Neural progenitor cell (in vitro differentiated cells): ENCODE results near the gene KLK8.

Source experiments
- EZH2 ChIP-seq: fragments of 200-600 bp; sonication (generic); IDR thresholded peaks from 2 replicates; pipeline ENCODE4 v1.6.1; 2017; ENCODE audit warnings: antibody characterized with exemption, mild to moderate bottlenecking, moderate library complexity
- TF ChIP-seq, protein P1 (sequence below): fragments of 200-600 bp; sonication (generic); IDR thresholded peaks from 2 replicates; pipeline ENCODE4 v1.5.1; 2017; ENCODE audit warnings: antibody characterized with exemption, mild to moderate bottlenecking

DNA sequence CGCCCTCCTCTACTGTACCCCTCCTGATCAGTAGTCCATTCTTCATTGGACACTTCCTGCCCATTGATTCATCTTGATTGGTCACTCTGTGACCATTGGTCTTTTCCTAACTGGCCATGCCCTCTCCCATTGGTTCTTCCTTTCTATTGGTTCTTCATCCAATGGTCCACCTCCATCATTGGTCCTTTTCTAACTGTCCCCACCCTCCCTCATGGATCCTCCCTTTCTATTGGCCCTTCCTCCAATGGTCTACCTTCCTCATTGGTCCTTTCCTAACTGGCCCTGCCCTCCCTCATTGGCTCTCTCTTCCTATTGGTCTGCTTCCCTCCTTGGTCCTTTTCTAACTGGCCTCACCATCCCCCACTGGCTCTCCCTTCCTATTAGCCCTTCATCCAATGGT, 39.2 kb downstream of the KLK8 start:
- TF ChIP-seq, protein P1, sequence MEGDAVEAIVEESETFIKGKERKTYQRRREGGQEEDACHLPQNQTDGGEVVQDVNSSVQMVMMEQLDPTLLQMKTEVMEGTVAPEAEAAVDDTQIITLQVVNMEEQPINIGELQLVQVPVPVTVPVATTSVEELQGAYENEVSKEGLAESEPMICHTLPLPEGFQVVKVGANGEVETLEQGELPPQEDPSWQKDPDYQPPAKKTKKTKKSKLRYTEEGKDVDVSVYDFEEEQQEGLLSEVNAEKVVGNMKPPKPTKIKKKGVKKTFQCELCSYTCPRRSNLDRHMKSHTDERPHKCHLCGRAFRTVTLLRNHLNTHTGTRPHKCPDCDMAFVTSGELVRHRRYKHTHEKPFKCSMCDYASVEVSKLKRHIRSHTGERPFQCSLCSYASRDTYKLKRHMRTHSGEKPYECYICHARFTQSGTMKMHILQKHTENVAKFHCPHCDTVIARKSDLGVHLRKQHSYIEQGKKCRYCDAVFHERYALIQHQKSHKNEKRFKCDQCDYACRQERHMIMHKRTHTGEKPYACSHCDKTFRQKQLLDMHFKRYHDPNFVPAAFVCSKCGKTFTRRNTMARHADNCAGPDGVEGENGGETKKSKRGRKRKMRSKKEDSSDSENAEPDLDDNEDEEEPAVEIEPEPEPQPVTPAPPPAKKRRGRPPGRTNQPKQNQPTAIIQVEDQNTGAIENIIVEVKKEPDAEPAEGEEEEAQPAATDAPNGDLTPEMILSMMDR = no peak
- no peak for TF ChIP-seq EZH2
